HG02588 (cell line): ENCODE data around the gene CSNK1D.

Source experiments
- ATAC-seq: cut with Tn5 transposase; IDR thresholded peaks from one replicate; pipeline ENCODE4 v1.9.1; 2021; ENCODE audit warnings: mild to moderate bottlenecking, moderate library complexity; ENCODE audit not compliant: unreplicated experiment

CSNK1D gene

GRCh38 chr17:82311971-82312370 lies 38.5 kb upstream of the CSNK1D start:
- ATAC-seq: no peak

- no peak for ATAC-seq
Measured at GRCh38 chr17:82310877-82311276, 37.4 kb upstream of the CSNK1D start.

- ATAC-seq: no peak
Measured at GRCh38 chr17:82309656-82310570, 36.4 kb upstream of the CSNK1D start.

- ATAC-seq: no peak
Measured at GRCh38 chr17:82305727-82306300, 32.3 kb upstream of the CSNK1D start.

- ATAC-seq: no peak
Measured at GRCh38 chr17:82304826-82305726, 31.6 kb upstream of the CSNK1D start.

GRCh38 chr17:82303944-82304808 lies 30.7 kb upstream of the CSNK1D start:
- ATAC-seq: no peak

- ATAC-seq: no peak
Measured at GRCh38 chr17:82302991-82303943, 29.8 kb upstream of the CSNK1D start.

GRCh38 chr17:82302568-82302963 lies 29.1 kb upstream of the CSNK1D start:
- ATAC-seq: no peak

GRCh38 chr17:82301916-82302567 lies 28.5 kb upstream of the CSNK1D start:
- no peak for ATAC-seq

- no peak for ATAC-seq
Measured at GRCh38 chr17:82301300-82301915, 27.9 kb upstream of the CSNK1D start.

- no peak for ATAC-seq
Measured at GRCh38 chr17:82300707-82301270, 27.3 kb upstream of the CSNK1D start.

- ATAC-seq: no peak
Measured at GRCh38 chr17:82300228-82300627, 26.7 kb upstream of the CSNK1D start.

- no peak for ATAC-seq
Measured at GRCh38 chr17:82299452-82299851, 26.0 kb upstream of the CSNK1D start.

GRCh38 chr17:82298538-82299421 lies 25.3 kb upstream of the CSNK1D start:
- no peak for ATAC-seq

- peak; percentile 40 for ATAC-seq
Measured at GRCh38 chr17:82297714-82298537, 24.4 kb upstream of the CSNK1D start.

- peak; percentile 19 for ATAC-seq
Measured at GRCh38 chr17:82297280-82297713, 23.8 kb upstream of the CSNK1D start.
